AG10803 (cell line): ENCODE results near the gene ZNF839.
"Not testable (repeated sequence)": the region's sequence is repeated elsewhere in the genome, so short reads cannot be mapped to it uniquely, and the experiment has no call there.

ENCODE experiments used
- DNase-seq: peaks from one replicate; pipeline ENCODE4 v3.0.0; 2010; ENCODE audit warnings: low read depth
- H3K4me3 ChIP-seq: 2 replicates; pipeline ENCODE4 v1.5.1; 2011; ENCODE audit warnings: mild to moderate bottlenecking, low read length, control low read depth
- TF ChIP-seq, protein P1 (sequence below): conservative IDR thresholded peaks from 2 replicates; pipeline ENCODE4 v1.5.1; 2011; ENCODE audit warnings: mild to moderate bottlenecking, low read length, control low read depth, inconsistent platforms

ZNF839 gene

DNA sequence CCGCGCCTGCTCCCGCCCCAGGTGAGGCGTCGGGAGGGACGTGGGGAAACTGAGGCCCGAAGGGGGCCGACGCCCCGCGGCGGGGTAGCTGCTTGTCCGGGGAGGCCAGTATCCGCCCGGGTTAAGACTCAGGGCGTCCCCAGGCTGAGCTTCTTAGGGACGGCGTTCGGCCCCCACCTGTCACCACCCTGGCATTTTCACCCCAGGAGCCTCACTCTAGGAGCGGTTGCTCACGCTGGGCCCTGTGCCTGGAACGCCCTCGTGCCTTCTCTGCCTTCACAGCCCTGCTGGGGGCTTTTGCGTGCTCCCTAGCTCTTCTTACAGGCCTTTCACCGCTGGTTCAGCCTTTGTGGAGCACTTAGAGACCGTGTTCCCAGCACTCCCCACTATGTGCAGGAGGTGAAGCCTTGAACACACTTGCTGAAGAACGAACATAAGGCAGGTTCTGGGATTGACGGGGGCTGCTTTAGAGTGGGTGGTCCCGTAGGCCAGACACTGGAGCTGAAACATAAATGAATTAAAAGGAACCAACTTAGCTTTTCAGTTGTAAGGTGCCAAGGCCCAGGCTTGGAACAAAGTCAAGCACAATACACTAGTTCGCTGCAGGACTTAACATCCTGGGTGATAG is 601 bp downstream of the ZNF839 start:
- peak overlapping the region; percentile 70 for H3K4me3 ChIP-seq
- DNase-seq, result peak; percentile 60
- TF ChIP-seq, protein P1, sequence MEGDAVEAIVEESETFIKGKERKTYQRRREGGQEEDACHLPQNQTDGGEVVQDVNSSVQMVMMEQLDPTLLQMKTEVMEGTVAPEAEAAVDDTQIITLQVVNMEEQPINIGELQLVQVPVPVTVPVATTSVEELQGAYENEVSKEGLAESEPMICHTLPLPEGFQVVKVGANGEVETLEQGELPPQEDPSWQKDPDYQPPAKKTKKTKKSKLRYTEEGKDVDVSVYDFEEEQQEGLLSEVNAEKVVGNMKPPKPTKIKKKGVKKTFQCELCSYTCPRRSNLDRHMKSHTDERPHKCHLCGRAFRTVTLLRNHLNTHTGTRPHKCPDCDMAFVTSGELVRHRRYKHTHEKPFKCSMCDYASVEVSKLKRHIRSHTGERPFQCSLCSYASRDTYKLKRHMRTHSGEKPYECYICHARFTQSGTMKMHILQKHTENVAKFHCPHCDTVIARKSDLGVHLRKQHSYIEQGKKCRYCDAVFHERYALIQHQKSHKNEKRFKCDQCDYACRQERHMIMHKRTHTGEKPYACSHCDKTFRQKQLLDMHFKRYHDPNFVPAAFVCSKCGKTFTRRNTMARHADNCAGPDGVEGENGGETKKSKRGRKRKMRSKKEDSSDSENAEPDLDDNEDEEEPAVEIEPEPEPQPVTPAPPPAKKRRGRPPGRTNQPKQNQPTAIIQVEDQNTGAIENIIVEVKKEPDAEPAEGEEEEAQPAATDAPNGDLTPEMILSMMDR, result peak; percentile 13; the same call in 1 of the 2 replicates

DNA sequence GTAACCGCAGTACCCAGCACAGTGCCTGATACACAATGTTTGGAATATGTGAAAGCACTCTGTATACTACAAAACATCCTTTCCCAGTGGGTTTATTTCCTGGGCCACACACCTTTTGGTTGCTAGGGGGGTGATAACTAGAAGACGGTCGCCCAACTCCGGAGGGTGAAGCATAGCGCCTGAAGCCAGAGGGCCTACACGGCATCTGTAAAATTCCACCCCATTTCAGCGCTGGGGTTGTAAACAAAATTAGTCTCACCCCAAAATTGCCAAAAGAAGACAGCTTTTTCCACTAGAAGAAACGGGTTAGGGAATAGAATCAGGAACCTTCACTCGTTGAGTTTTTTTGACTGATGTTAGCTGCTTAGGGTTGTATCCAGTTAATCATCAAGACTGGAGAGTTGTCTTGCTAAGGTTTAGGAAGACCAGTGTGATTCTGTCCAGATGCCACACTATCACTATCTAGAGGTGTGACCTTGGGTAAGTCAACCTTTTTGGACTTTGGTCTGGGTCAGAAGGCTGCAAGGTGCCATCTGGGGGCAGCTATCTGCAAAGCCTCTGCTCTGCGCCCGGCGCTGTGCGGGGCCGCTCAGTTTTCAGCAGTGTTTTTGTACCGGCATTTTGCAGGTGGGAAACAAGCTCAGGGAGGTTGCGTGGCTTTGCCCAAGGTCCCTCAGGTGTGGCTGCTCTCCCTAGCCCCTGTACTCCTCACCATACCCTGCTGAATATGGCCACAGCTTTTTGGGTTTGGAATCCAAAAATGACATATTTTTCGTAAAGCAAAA is 1.3 kb downstream of the ZNF839 start:
- TF ChIP-seq, protein P1, result no peak
- peak overlapping the region; percentile 70 for H3K4me3 ChIP-seq
- DNase-seq, result no peak

DNA sequence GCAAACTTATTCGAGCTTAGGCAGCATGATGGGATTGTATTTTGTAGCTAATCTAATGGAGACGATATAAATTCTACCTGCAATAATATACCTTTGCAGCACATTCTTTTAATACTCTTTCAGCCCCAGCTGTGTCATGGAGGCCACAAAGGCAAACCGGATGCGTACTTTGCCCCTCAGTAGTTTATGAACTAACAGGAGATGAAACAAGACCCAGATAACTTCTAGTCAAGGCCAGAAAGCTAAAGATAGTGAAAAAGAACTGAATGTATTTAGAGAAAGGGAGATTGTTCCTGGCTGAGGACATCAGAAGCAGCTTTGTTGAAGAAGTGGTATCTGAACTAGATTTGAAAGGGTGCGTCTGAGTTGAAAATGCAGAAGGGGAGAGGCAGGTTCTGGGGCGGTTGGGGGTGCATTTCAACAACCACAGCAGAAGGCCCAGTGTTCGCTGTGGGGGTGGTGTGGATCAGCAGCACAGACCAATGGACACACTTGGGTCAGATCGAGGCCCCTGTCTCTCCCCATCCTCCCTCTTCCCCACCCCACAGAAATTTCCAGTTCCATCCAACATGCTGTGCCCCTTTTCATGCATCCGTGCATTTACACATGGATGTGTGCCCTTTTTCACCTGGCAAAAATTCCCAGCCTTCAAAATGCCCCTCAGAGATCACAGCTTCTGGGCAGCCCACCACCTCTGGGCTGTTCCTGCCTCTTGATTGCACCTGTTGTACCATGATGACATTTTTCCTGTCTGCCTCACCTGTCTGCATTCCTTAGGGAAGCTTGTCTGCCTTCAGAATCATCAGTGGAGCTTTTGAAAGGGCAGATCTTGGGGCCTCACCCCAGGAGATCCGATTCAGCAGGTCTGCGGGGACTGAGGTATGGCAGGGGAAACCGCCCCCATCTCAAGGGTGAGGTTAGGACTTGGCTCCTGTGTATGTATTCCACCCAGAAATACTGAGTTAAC is 2.2 kb downstream of the ZNF839 start:
- no peak overlapping the region for H3K4me3 ChIP-seq
- DNase-seq, result no peak
- TF ChIP-seq, protein P1, result no peak

DNA sequence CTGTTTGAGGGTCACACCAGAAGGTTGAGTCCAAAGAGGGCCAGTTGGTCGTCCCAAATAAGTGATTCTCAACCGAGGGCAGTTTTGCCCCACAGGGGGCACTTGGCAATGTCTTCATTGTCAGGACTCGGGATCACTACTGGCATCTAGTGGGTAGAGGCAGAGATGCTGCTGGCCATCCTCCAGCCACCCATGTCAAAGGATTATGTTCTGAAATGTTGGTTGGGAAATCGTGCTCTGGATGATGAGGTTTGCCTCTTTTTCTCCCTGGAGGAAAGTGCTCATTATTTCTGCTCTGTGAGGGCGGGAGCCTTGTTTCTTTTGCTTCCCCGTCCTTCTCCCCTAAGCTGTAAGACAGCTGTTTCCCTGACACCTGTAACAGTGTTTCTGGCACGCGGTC is 3.6 kb downstream of the ZNF839 start:
- DNase-seq, result peak; percentile 88
- TF ChIP-seq, protein P1, result peak; percentile 78
- no peak overlapping the region for H3K4me3 ChIP-seq

DNA sequence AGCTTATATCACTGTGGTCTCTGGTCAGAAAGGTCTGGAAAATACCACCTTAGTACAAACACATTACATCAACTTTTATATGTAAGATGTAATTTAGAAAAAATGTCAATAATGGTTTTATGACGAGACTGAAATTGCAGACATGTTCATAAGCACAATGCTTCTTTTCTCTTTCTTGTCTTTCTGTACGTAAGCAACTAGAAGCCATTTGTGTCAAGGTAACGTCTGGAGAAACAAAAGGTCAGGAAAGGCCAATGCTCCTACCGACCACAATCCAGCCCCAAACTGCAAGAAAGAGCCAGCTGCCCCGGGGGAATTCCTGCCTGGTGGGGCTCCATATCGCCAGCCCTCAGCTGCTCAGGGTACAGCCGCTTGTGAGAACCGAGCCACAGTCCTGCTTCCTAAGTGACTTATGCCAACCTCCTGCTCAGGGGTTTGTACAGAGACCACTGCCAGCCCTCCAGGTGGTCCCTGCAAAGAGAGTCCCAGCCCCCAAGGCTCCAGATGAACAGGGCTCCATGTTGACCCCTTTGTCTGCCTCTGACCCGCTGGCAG is 6.3 kb downstream of the ZNF839 start:
- H3K4me3 ChIP-seq, result no peak overlapping the region
- DNase-seq, result no peak
- TF ChIP-seq, protein P1, result no peak

DNA sequence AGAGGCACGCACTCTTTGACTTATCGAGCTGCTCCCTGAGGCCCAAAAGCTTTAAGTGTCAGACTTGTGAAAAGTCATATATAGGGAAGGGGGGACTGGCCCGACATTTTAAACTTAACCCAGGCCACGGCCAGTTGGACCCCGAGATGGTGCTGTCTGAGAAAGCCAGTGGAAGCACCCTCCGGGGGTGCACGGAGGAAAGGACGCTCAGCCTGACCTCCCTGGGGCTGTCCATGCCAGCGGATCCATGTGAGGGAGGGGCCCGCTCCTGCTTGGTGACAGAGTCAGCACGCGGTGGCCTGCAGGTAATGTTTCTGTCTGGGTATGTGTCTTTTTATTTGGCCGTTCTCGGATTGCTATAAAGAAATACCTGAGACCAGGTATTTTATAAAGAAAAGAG is 7.0 kb downstream of the ZNF839 start:
- H3K4me3 ChIP-seq, result no peak overlapping the region
- TF ChIP-seq, protein P1, result no peak
- no peak for DNase-seq

DNA sequence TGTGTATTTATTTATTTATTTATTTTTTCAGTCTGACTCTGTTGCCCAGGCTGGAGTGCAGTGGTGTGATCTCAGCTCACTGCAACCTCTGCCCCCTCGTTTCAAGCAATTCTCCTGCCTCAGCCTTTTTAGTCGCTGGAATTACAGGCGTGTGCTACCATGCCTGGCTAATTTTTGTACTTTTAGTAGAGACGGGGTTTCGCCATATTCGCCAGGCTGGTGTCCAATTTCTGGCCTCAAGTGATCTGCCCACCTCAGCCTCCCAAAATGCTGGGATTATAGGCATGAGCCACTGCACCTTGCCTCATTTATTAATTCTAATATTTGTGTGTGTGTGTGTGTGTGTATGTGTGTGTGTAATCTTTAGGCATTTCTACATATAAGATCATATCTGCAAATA is 9.8 kb downstream of the ZNF839 start:
- DNase-seq, H3K4me3 ChIP-seq: not testable (repeated sequence)
